GM18907 (cell line): ENCODE results near the gene KRT3.

Source experiments
- ATAC-seq: cut with Tn5 transposase; IDR thresholded peaks from one replicate; pipeline ENCODE4 v1.9.1; 2021; ENCODE audit warnings: mild to moderate bottlenecking, moderate library complexity; ENCODE audit not compliant: unreplicated experiment

KRT3 gene

GRCh38 chr12:52828156-52828555 is 32.2 kb upstream of the KRT3 start:
- ATAC-seq = no peak

DNA sequence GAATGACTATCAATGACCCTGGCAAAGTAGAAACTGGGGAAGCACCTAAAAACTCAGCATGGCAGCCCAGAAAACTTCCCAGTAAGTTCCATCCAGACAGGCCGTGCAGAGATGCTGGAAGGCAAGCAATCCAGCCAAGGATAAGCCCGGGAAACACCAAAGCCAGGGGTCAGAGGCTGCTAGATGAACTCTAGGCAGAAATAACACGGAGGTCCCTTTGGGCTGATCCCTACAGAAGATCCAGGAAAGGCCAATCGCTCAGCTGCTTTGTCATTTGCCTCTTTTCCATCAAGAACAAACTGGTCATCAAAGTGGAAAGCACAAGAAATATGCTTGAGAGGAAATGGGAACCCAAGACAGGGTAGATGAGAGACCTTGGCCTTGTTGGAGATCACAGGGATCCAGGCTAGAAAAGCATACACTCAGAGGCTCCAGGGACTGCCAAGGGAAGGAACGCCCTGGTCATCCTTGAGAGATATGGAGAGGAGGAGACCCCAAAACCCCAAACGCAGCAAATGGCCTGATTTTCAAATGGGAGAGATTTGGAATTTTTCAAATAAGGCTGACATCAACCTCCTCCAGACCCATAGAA is 31.7 kb upstream of the KRT3 start:
- ATAC-seq = no peak

GRCh38 chr12:52826611-52827498 is 30.9 kb upstream of the KRT3 start:
- no peak for ATAC-seq

- no peak for ATAC-seq
Observed at GRCh38 chr12:52825961-52826360, 30.0 kb upstream of the KRT3 start.

DNA sequence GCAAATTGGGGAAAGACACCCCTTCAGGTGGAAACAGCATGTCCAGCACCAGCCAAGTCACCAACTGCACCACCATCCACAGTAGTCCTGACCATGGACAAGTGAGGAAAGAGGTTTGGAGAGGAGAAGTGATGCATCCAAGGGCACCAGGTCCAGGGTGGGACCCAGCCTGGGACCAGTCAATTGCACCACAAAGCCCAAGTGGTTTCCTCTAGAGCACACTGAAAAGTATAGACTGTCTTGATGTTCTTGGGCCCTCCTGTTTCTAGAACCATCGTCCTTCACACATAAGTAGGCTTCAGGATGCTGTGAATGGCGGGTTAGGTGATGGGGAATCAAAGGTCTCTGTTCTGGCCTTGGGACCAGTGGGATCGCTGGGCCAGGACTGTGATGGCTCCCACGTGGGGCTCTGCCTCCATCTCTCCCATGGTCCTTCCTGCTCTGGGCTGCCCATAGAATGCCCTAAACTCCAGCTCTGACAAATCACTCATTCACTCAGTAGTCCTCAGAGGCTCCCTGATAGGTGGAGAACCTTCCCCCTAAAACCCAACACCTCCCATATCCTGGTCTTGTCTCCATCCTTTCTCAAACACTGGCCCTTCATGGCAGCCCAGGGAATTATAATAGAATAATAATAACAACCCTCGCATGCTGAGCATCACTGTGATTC is 29.0 kb upstream of the KRT3 start:
- no peak for ATAC-seq

GRCh38 chr12:52823761-52824450 is 28.0 kb upstream of the KRT3 start:
- ATAC-seq = no peak

- no peak for ATAC-seq
Observed at GRCh38 chr12:52822771-52823510, 27.0 kb upstream of the KRT3 start.

DNA sequence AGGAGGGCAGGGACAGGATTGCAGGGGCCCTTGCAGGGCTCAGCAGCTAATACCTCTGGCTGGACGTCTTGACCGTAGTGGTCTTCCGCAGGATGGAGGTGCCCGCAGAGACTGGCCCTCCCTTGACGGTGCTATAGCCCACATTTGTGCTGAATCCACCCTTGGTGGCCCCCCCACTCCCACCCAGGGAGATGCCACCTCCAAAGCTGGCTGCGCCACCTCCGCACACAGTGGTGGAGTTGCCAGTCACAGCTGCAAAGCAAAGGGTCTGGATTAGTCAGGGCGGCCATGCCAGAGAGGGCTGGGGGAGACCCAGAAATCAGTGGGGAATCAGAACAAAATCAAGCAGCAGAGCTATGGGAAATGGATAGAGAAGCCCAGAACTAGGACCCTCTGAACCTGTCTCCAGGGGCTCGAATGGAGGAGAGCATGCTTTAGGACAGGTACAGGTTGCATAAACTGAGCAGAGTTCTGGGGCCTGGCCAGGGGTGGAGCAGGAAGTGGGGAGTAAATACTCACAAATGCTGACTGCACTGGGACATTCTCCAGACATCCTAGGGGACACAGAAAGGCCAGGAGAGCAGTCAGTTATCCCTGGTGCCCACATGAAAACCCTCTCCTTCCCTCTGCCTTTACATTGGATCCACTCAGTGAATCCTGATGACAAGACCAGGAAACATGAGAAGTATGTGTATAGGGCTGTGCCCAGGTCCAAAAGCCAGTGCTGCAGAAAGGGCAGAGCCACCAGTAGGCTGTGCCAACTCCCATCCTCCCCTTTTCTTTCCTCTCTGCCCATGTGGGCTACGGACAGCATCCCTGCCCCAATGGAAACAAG is 26.1 kb upstream of the KRT3 start:
- no peak for ATAC-seq

DNA sequence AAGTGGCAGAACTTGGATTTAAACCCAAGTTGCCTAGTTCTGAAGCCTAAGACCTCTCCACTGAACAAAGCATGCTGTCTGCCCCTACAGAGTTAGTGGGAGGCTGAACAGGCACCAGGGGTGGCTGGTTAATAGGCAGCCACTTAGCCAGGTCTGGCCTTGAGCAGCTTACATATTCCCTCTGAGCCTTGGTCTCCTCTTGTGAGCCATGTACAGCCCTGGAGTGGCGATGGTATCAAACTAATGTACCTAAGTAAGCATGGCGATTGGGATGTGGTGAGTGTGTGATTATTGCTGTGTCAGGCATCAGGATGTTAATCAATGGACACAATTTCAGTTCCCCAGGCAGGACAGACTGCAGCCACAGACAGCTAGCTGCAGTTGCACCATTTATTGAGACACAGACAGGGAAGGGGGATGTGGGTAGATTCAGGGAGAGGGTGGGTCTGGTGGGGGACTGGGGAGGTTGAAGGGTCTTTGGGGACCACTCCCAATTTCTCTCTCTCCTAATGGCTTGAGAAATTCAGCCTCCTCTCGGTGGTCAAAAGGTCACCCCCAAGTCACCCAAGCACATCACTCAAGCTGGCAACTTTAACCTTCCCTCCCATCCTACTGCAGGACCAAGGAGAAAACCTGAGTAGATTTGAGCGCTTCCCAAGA is 25.3 kb upstream of the KRT3 start:
- no peak for ATAC-seq

DNA sequence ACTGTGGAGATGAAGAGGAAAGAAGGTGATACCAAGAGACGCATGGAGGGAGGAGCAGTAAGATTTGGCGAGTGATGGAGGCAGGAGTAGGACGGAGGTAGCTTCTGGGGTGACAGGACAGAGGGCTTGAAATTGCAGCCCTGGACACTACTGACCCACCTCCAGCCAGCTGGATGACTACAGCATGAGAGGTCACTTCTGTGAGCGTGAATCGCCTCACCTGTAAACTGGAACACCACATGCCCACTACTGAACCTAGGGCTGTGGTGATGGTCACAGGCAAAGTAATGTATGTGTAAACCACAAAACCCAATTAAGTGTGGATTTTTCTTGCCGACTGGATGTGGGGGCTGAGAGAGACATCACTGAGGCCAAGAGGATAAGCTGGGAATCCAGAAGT is 24.6 kb upstream of the KRT3 start:
- no peak for ATAC-seq

GRCh38 chr12:52819731-52820510 is 24.0 kb upstream of the KRT3 start:
- no peak for ATAC-seq

DNA sequence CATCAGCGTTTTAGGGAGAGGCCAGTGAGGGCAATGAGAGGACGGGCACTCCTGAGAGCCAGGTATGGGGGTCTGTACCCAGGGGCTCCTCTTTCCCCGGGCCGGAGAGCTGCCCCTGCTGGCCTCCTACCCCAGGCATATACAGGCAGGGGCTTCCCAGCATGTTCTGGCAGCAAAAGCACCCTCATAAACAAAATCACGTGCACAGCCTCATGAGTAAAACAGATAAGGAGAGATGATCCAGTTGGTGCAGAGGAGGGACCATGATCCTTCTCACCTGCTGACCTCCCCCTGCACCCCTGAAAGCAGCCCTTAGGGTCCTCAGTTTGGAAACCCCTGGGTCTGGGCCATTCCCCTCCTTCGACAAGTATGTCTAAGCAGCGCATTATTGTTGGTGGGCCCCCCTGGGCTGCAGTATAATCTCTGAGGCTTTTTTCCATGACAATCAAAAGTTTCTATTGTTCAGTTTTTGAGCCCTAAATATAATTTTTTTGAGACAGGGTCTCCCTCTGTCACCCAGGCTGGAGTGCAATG is 23.0 kb upstream of the KRT3 start:
- no peak for ATAC-seq

DNA sequence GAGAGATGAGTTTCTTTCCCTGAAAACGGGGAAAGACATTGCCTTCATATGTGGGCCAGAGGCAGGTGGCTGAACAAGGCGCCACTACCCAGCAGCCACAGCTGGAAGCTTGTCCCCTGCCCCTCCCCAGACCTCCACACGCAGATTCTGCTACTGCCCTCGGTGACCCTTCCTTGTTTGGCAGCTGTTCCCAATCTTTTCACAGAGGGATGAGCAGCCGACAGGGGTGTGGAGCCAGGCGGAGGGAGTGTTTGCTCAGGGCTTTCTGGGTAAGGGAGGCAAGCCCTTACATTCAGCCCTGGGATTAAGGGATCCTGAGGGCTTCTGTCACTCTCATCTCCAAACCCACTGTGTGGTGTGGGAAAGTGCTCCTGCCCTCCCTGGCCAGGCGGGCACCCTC is 22.5 kb upstream of the KRT3 start:
- ATAC-seq = no peak

GRCh38 chr12:52817699-52818238 is 21.9 kb upstream of the KRT3 start:
- no peak for ATAC-seq

- no peak for ATAC-seq
Observed at GRCh38 chr12:52817003-52817698, 21.2 kb upstream of the KRT3 start.

DNA sequence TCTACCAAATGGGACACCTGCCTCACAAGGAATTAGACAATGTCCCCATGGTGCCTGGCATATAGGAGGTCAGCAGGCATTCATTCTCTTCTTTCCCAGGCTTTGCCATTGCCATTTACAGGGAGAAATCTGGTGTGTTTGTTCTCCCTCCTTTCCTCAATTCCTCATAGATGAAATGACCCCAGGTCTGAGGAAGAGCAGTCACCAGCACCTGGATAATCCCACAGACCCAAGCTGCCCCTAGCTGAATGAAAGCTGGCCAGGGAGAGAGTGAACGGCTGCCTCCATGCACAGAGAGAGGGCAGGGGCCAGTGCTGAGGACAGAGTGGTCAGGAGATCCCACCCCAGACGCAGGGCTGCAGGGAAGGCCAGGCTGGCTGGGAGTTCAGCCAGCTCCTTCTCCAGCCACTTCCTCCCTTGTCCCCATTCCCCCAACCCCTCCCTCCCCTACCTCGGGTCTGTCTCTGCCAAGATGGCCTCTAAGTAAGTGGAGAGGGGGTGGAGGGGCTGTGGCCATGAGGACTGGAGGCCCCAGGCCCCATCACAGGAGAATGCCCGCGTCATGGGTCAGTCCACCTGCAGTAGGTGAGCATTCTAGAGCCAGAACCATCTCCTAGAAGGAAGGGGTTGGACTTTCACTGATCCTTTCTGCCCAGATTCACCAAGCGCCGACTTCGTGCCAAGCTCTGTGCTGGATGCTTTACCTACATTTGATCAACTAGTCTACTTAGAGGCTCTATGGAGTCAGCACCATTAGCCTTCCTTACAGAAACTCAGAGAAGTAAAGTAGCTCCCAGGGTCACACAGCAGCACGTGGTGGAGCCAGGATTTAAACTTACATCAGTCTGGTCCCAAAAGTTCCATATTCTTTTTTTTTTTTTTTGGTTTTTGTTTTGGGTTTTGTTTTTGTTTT is 20.0 kb upstream of the KRT3 start:
- ATAC-seq = no peak
